HL-60 (cell line): Measurements from ENCODE around the gene THAP3.

Experiments used
- GABPA ChIP-seq: IDR thresholded peaks from 2 replicates; pipeline ENCODE4 v1.6.1; 2012; ENCODE audit warnings: low read depth
- POLR2AphosphoS5 ChIP-seq: IDR thresholded peaks from 2 replicates; pipeline ENCODE4 v1.6.1; 2012; ENCODE audit warnings: low read depth
- TF ChIP-seq, protein P1 (sequence below): IDR thresholded peaks from one replicate; pipeline ENCODE4 v1.5.1; 2011; ENCODE audit warnings: low read length, control low read depth, inconsistent platforms; ENCODE audit not compliant: insufficient read depth

DNA sequence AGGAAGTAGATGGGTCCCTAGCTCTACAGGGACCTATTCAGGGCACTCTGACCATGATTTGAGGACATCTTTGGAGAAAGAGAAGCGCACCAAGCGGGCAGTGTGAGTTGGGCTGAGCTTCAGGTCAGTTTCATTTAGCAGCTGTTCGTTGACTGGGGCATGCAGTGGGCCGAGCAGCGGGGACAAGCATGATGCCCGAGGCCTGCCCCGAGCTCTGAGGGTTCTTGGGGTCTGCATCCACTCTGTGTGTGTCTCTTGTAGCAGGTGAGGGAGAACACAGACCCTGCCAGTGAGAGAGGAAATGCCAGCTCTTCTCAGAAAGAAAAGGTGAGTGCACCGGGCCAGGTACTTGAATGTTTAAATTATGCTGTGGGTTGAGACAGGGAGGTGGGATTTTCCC is 5.4 kb downstream of the THAP3 start:
- TF ChIP-seq, protein P1, sequence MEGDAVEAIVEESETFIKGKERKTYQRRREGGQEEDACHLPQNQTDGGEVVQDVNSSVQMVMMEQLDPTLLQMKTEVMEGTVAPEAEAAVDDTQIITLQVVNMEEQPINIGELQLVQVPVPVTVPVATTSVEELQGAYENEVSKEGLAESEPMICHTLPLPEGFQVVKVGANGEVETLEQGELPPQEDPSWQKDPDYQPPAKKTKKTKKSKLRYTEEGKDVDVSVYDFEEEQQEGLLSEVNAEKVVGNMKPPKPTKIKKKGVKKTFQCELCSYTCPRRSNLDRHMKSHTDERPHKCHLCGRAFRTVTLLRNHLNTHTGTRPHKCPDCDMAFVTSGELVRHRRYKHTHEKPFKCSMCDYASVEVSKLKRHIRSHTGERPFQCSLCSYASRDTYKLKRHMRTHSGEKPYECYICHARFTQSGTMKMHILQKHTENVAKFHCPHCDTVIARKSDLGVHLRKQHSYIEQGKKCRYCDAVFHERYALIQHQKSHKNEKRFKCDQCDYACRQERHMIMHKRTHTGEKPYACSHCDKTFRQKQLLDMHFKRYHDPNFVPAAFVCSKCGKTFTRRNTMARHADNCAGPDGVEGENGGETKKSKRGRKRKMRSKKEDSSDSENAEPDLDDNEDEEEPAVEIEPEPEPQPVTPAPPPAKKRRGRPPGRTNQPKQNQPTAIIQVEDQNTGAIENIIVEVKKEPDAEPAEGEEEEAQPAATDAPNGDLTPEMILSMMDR: no peak
- TF ChIP-seq POLR2AphosphoS5: no peak
- TF ChIP-seq GABPA: no peak
